ENCODE results near the gene GTF2E1. TPM values are rescaled to one million over a fixed set of nuclear protein-coding genes. Genes with fewer than 3 reads are reported as not detected.
A peak's percentile ranks its signal among the peaks of the same experiment; 100 is the strongest.

The GTF2E1 gene
- total RNA-seq, 6 experiments from 2014 or later, result 5.0 to 8.9 (median 6.4) TPM

GRCh38 chr3:120766576-120766975, 24.0 kb downstream of the GTF2E1 start:
- no peaks in the 10 kb centered on the region for H3K9me3 ChIP-seq
- peak overlapping the region in 1 of 3 donors; percentile 25 for H3K27ac ChIP-seq
- H3K36me3 ChIP-seq, result no peaks in the 10 kb centered on the region
- intact Hi-C loops (cut with DNase I), result no loop called here
- TF ChIP-seq POLR2A (IDR thresholded peaks at IDR 0.05), result no peak
- TF ChIP-seq, protein P1, sequence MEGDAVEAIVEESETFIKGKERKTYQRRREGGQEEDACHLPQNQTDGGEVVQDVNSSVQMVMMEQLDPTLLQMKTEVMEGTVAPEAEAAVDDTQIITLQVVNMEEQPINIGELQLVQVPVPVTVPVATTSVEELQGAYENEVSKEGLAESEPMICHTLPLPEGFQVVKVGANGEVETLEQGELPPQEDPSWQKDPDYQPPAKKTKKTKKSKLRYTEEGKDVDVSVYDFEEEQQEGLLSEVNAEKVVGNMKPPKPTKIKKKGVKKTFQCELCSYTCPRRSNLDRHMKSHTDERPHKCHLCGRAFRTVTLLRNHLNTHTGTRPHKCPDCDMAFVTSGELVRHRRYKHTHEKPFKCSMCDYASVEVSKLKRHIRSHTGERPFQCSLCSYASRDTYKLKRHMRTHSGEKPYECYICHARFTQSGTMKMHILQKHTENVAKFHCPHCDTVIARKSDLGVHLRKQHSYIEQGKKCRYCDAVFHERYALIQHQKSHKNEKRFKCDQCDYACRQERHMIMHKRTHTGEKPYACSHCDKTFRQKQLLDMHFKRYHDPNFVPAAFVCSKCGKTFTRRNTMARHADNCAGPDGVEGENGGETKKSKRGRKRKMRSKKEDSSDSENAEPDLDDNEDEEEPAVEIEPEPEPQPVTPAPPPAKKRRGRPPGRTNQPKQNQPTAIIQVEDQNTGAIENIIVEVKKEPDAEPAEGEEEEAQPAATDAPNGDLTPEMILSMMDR (IDR thresholded peaks at IDR 0.05), result no peak
- ATAC-seq (no peak), DNase-seq (no peak)
- no peak overlapping the region for H3K4me3 ChIP-seq
- WGBS (ENCODE audit: insufficient coverage, low coverage, low lambda C conversion rate, missing lambda C conversion rate), result 84% methylated on average over 3 of the region's 3 CpGs
- H3K4me1 ChIP-seq, result peaks cover 0 to 18% (median 5%) of the 10 kb centered on the region in 4 donors
- H3K27me3 ChIP-seq, result no peaks in the 10 kb centered on the region

- ATAC-seq, result no peak
- H3K4me3 ChIP-seq, result no peak overlapping the region
- no peaks in the 10 kb centered on the region for H3K9me3 ChIP-seq
- DNase-seq, result no peak
- peaks cover 0 to 18% (median 5%) of the 10 kb centered on the region in 4 donors for H3K4me1 ChIP-seq
- intact Hi-C loops (cut with DNase I), result no loop called here
- H3K27me3 ChIP-seq, result no peaks in the 10 kb centered on the region
- no peak for TF ChIP-seq POLR2A (IDR thresholded peaks at IDR 0.05)
- TF ChIP-seq, protein P1 (IDR thresholded peaks at IDR 0.05), result no peak
- no peak overlapping the region for H3K27ac ChIP-seq
- no peaks in the 10 kb centered on the region for H3K36me3 ChIP-seq
- WGBS (ENCODE audit: insufficient coverage, low coverage, low lambda C conversion rate, missing lambda C conversion rate), result 54% methylated on average over 1 of the region's 1 CpG
These were observed 24.6 kb downstream of the GTF2E1 start for GRCh38 chr3:120767106-120767505.

DNA sequence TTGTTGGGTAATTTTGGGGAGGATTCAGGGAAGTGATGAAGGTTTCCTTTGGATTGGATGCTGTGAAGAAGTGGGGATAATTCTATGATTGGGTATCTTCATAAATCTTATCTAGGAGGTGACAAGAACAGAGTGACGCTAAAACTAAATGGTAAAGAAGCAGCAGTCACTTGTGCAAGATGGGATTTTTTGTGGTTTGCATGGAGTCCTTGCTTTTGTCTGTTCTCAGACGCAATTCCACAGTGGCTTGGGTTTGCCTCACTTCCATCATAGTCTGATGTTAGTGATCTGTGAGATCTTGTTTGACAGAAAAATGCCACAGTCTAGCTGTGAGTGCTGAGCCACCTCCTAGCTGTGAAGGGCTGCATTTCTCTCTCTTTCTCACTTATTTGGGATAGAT, 26.9 kb downstream of the GTF2E1 start:
- no peak for TF ChIP-seq POLR2A (IDR thresholded peaks at IDR 0.05)
- TF ChIP-seq, protein P1 (IDR thresholded peaks at IDR 0.05), result no peak
- 100% methylated on average over 2 of the region's 2 CpGs for WGBS (ENCODE audit: insufficient coverage, low coverage, low lambda C conversion rate, missing lambda C conversion rate)
- H3K4me1 ChIP-seq, result peaks cover 0 to 18% (median 5%) of the 10 kb centered on the region in 4 donors
- H3K9me3 ChIP-seq, result no peaks in the 10 kb centered on the region
- ATAC-seq (no peak), DNase-seq (no peak)
- intact Hi-C loops (cut with DNase I), result no loop called here
- H3K27me3 ChIP-seq, result no peaks in the 10 kb centered on the region
- no peak overlapping the region for H3K27ac ChIP-seq
- no peak overlapping the region for H3K4me3 ChIP-seq
- H3K36me3 ChIP-seq, result no peaks in the 10 kb centered on the region

DNA sequence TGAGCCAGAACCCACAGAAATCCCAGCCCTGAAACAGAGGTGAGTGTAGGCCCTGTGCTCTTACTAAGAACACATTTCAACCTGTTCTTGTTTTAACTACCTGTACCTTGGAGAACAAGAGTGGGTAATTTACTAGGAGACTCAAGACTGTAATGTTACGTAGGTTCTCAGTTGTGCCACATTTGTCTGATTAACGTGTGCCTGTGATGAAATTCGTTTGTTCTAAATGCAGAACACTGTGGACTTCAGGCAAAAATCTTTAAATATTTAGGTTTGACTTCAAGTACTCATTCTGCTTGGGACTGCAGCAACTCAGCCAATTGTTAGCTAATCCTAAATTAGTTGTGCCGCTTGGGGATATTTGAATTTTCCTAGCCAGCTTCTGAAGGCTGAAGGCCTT, 28.3 kb downstream of the GTF2E1 start:
- H3K27ac ChIP-seq, result no peak overlapping the region
- H3K27me3 ChIP-seq, result no peaks in the 10 kb centered on the region
- no peak for DNase-seq
- 63% methylated on average over 4 of the region's 4 CpGs for WGBS (ENCODE audit: insufficient coverage, low coverage, low lambda C conversion rate, missing lambda C conversion rate)
- no peak overlapping the region for H3K4me3 ChIP-seq
- intact Hi-C loops (cut with DNase I), result no loop called here
- no peaks in the 10 kb centered on the region for H3K36me3 ChIP-seq
- no peak for ATAC-seq
- peaks cover 0 to 11% (median 5%) of the 10 kb centered on the region in 4 donors for H3K4me1 ChIP-seq
- TF ChIP-seq, protein P1 (IDR thresholded peaks at IDR 0.05), result no peak
- TF ChIP-seq POLR2A (IDR thresholded peaks at IDR 0.05), result no peak
- H3K9me3 ChIP-seq, result no peaks in the 10 kb centered on the region

GRCh38 chr3:120772081-120772480, 29.5 kb downstream of the GTF2E1 start:
- ATAC-seq, result no peak
- Histone ChIP-seq H3K27ac (no peak overlapping the region), H3K36me3 (no peaks in the 10 kb centered on the region), H3K4me1 (no peaks in the 10 kb centered on the region), H3K27me3 (no peaks in the 10 kb centered on the region), H3K9me3 (no peaks in the 10 kb centered on the region), H3K4me3 (no peak overlapping the region)
- DNase-seq, result no peak
- intact Hi-C loops (cut with DNase I), result no loop called here
- TF ChIP-seq POLR2A (IDR thresholded peaks at IDR 0.05), result no peak
- TF ChIP-seq, protein P1 (IDR thresholded peaks at IDR 0.05), result no peak
- 100% methylated on average over 2 of the region's 2 CpGs for whole genome bisulfite sequencing (ENCODE audit: insufficient coverage, low coverage, low lambda C conversion rate, missing lambda C conversion rate)

Data from right lobe of liver (tissue), 6 donors.